NOMO-1 treated with DMSO at 0.1 percent for 48 hours (cell line): ENCODE measurements around the gene RAB3C.
"Not testable (repeated sequence)": the region's sequence is repeated elsewhere in the genome, so short reads cannot be mapped to it uniquely, and the experiment has no call there.

Experiments used
- DNase-seq: peaks from one replicate; lab custom pipeline; 2025; ENCODE audit not compliant: unreplicated experiment; lab: John Stamatoyannopoulos, UW

The RAB3C gene

DNA sequence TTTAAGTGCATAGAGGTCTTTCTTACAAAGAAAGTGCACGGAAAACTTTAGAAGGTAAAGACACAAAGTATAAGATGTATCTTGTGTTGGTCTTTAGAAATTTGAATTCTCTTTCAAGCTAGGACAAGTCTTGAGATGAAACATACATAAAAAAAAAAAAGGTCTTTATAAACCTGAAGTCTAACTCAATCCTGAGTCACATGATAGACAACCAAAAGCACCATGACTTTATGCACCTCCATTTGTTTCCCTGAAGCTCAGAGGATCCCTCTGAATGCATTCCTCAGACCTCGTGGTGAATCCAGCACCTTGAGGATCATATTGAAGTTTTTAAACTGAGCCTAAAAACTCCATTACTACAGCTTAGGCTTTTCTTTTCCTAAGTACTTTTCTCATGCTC is 91.8 kb downstream of the RAB3C start:
- no peak for DNase-seq

DNA sequence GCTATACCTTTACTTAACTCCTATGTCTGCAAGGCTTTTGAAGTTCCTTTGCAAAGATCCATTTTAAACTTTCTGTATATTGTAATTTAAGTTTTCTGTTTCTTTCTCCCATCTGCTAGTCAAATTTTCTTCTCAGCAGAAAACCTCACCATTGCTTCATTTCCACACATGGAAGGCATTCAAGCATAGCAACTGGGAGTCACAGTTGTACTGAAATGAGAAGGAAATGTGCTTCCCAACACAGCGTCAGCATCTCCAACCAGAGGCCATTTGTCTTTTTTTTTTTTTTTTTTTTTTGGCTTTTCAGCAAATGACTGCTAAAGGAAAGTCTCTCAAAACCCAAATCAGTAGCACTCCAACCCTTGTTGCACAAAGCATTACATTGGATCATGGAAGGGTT is 92.5 kb downstream of the RAB3C start:
- no peak for DNase-seq

DNA sequence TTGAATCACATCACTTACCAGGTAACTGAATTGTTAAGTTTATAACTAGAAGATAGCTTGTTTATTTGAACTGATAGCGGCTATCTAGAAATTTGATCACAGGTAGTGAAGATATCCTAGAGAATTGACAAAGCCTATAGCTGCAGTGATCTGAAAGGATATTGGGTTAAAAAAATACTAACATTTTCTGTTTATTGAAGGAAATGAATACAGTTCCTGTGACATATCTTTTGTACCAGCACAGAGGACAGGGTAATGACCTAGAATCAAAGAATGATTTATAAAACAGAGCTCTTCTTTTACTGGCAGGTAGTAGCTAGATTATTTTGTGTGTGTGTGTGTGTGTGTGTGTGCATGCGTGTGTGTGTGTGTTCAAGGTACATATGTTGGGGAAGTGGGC is 94.8 kb downstream of the RAB3C start:
- no peak for DNase-seq

DNA sequence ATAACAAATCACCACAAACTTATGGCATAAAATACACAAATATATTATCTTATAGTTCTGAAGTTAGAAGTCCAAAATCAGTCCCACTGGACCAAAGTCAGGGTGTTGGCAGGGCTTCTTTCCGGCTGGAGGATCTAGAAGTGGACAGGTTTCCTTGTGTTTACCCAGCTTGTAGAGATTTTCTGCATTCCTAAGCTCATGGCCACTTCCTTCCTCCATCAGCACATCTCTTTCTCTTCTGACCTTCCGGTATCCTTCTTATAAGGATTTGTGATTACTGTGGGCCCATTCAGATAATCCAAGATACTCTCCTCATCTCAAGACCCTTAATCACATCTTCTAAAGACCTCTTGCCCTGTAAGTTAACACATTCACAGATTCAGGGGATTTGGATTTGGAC is 97.6 kb downstream of the RAB3C start:
- DNase-seq = no peak

DNA sequence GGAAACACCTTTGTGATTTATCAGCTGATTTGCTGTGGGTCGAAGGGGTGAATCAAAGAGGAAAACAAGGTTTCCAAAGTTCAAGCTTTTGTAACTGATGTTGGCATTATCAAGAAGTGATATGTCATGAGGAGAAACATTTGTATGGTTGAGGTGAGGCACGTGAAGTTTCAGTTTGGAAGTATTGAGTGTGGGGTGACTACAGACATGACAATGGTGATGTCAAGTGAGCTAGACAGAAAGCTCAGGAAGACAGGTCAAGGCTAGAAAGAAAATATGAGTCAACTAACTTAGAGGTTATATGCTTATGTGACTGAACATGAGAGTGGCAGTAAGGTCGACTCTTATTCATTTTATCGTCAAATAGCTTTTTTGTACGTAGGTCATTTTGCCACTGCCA is 99.1 kb downstream of the RAB3C start:
- no peak for DNase-seq

DNA sequence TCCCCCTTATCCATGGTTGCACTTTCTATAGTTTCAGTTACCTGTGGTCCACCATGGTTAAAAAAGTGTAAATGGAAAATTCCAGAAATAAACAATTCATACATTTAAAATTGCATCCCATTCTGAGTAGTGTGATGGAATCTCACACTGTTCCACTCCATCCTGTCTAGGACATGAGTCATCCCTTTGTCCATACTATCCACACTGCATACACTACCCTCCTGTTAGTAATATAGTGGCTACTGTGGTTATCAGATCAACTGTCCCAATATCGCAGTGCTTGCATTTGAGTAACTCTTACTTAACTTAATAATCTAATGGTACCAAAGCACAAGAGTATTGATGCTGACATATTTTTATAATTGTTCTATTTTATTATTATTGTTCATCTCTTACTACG is 100.7 kb downstream of the RAB3C start:
- DNase-seq = no peak

DNA sequence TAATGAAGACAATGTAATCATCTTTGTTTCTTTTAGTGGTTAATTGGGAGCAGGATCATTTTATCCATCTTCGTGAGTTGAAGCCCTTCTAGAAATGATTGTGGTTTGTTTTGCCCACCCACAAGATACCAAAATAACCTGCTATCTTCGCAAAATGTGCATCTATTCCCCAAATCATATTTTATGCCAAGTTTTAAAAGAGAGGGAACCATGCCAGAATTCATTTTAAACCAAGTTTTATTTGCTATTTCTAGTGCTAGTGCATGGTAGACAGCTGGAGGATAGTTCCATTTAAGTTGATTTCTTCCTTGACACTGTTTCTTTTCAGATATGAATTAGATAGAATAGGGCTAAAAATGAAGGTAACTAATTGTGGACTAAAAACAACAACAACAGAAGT is 104.2 kb downstream of the RAB3C start:
- DNase-seq = no peak

DNA sequence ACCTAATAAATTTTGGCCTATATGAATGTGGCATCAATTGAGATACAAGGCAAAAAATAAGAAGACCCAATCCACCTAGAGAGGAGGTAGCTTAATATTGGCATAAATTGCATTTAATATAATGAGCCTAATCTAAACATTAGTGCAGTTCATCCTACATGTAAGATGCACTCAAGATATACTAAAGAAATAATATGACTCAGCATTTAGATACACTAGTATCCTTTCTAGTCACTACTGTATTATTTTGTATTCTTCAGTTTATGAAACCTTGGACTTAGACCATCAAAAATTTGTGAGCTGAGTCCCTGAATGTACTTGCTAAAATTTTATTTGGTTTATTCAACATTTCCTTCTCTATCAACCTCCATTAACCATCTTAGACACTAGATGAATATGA is 104.7 kb downstream of the RAB3C start:
- no peak for DNase-seq

DNA sequence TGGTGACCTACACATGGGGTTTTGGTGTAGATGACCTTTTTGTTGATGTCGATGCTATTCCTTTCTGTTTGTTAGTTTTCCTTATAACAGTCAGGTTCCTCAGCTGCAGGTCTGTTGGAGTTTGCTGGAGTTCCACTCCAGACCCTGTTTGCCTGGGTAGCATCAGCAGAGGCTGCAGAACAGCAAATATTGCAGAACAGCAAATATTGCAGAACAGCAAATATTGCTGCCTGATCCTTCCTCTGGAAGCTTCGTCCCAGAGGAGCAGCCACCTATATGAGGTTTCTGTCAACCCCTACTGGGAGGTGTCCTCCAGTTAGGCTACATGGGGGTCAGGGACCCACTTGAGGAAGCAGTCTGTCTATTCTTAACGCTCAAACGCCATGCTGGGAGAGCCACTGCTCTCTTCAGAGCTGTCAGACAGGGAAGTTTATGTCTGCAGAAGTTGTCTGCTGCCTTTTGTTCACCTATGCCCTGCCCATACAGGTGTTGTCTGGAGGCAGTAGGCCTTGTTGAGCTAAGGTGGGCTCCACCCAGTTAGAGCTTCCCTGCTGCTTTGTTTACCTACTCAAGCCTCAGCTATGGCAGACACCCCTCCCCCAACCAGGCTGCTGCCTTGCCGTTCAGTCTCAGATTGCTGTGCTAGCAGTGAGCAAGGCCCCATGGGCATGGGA is 116.3 kb downstream of the RAB3C start:
- DNase-seq = not testable (repeated sequence)

DNA sequence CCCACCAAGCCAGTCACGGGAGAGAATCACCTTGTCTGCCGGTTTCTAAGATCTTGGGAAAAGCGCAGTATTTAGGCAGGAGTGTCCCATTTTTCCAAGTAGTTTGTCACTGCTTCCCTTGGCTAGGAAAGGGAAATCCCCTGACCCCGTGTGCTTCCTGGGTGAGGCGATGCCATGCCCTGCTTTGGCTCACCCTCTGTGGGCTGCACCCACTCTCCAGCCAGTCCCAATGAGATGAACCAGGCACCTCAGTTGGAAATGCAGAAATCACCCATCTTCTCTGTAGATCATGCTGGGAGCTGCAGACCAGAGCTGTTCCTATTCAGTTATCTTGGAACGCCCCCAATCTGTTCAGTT is 116.9 kb downstream of the RAB3C start:
- no peak for DNase-seq

DNA sequence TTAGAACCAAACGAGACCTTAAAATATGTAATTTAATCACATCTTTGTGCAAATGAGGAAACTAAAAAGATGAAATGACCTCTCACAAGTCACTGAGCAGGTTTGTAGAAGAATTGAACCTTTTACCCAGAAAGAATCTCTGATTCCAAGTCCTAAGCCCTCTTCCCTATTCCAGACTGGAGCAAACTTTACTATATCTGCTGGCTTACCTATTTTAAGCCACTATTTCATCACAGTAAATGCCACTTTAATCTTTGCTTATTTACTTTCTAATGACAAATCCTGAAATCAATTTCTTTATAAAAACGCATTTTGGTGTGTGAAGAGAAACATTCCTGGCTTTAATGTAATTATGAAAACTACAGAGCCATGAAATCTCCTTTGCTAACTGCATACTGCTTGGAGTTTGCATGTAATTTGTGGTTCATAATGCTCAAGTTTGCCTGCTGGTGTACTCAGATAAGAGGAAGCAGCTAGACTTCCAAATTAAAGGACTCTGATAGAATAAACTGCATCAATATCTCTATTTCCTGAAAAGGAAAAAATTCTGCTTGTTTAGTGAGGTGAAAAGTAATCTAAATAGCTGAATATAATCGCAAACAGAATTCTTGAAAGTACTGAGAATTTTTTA is 121.2 kb downstream of the RAB3C start:
- DNase-seq = no peak

DNA sequence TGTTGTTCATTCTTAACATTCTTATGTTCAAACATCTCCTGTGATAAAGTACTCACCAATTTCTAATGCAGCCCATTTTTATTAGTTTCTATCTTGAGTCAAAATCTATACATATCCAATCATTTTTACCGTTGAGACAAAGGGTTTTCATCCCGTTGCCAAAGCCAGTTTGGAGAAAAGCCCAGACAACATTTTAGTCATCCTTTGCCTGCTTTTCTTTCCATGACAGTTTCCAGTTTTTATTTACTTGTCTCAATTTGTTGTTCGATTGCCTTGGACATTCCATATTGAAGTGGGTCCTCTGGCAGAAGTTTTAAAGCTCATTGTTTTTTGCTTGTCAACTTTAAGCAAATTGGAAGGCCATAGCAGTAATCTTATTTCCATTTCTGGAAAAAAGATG is 123.9 kb downstream of the RAB3C start:
- DNase-seq = no peak

DNA sequence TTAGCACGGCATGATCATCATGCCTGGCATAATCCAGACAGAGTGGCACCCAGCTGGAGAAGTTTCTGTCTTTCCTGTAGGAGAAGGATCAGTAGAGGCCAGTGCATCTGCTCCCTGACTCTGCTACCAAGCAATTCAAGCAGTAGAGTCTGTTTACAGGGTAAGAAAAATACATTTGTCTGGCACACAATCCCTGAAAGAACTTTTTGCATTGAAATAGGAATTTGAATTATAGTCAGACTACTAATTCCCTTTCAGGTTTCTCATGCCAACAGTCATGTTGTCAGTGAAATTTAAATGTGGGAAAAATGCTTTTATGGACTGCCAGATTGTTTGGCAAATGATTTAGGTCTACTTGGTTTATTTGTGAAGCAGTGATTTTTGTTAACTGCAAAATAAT is 125.6 kb downstream of the RAB3C start:
- no peak for DNase-seq

DNA sequence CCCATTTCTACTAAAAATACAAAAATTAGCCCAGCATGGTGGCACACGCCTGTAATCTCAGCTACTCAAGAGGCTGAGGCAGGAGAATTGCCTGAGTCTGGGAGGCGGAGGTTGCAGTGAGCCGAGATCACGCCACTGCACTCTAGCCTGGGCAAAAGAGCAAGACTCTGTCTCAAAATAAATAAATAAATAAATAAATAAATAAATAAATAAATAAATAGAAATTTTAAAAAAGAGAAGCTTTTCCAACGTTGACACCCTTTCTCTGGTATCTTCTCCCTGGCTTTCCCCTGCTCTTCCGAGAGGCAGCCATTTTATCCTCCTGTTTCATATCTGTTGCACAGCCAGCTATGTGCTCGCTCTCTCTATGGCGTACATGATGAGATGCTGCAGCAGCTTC is 127.5 kb downstream of the RAB3C start:
- DNase-seq = not testable (repeated sequence)

DNA sequence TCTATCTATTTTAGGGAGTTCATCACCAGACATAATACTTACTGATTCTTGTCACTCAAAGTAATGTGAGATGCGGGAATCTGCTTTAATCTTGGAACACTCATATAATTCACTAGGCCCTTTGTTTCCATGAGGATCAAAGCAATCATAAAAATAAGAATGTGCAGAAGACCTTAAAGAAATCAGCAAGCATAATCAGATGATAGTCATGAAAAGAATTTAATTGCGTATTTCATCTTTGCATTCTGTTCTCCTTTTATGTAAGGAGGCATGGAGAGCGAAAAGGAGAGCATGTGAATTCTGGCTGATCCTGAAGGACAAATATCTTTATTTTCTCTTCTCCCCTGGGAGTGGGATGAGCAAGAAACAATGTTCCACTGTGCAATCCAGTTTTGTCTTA is 128.0 kb downstream of the RAB3C start:
- DNase-seq = no peak

DNA sequence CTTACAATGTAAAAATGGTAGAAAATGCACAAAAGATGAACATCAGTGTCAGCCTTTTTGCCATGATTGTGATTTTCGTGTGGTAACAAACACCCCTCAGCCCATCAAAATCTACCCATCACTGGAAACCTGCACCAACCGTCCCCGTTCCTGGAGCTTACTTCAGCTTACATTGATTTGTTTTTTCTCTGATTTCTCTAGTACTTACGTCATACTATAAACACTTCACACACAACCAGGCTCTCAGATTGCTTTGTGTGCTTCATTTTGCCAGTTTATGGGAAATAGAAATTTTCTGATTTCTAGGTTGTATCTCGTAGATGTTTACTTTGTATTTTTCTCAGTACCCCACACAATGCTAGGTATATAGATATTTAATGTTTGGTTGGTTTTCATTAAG is 129.1 kb downstream of the RAB3C start:
- no peak for DNase-seq

DNA sequence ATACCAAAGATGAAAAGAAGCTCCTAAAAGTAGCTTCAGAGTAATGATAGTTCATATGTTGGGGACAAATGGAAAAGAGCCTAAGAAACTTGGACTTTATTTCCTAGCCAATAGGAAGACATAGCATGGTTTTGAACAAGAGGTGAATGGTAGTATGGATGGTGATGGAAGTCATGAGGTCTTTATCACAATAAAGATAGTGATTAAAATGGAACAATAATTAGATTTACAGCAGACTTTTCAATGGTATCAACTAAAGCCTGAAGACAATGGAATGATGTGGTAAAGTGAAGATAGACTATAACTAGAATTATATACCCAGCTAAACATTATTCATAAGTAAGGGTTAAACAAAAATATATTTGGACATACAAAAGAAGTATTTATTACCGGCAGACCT is 131.2 kb downstream of the RAB3C start:
- DNase-seq = no peak

DNA sequence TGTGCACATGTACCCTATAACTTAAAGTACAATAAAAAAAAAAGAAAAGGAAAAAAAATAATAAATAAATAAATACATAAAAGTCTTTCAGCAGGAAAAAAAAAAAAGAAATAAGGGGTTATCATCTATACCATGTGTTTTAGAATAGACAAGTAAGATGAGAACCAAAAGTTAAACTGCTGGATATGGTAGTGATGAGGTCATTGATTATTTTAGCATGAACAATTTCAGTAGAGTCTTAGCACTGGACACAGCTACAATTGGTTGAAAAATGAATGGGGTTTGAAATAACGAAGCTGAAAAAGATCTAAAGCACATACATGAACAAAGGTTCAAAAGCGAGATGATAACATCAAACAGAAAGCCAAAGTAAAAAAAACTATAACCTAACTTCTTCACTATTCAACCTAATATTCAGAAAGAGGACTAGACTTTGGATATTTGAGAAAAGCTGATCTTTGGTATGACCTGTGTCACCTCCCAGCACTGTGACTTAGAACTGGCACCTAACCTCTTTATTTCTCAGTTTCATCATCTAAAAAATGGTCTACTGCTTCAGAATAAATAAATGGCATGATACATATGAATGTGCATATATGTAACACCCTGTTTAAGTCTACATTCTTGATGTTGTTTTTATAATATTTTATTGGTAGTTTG is 133.3 kb downstream of the RAB3C start:
- DNase-seq = no peak

DNA sequence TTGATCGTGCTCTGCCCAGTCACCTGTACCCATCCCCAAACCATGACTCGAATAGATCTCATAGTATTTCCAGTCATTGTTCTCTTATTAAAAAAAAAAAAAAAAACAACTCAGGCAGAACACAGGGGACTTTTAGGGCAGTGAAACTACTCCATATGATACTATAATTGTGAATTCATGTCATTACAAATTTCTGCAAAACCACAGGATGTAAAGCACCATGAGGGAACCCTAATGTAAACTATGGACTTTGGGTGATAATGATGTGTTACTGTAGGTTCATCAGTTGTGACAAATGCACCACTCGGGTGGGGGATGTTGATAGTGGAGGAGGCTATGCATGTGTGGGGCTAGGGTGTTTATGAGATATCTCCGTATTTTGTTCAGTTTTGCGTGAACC is 133.8 kb downstream of the RAB3C start:
- no peak for DNase-seq

DNA sequence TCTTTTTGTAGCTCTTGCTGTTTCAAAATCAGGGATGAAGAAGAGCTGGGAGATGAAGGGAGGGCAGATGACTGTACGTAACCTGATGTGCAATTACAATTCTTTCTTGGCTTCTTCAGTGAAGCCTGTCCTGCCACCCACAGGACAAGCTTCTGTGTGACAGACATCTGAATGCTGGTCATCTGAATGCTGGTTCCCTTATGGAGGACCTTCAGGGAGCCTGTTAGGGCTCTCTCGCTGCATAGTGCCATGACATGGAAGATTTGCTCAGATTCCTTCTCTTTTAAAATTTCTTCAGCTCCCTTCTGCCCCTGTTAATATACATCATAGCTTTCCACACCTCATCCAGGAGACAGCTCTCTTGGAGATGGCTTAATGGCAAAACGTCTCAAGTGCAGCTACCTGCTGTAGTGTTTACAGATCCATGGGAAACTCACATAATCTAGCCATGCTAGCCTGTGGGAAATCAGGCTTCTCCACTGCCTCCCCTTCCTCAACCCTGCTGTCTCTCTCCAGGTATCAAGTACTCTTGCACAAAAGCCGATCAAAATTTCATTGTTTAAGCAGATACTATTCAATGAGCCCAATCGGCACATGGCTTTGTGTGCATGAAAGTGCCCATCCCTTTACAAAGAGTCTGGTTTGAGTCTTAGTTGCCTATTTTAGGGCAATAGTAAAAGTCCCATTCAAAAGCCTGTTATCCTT is 134.6 kb downstream of the RAB3C start:
- no peak for DNase-seq

DNA sequence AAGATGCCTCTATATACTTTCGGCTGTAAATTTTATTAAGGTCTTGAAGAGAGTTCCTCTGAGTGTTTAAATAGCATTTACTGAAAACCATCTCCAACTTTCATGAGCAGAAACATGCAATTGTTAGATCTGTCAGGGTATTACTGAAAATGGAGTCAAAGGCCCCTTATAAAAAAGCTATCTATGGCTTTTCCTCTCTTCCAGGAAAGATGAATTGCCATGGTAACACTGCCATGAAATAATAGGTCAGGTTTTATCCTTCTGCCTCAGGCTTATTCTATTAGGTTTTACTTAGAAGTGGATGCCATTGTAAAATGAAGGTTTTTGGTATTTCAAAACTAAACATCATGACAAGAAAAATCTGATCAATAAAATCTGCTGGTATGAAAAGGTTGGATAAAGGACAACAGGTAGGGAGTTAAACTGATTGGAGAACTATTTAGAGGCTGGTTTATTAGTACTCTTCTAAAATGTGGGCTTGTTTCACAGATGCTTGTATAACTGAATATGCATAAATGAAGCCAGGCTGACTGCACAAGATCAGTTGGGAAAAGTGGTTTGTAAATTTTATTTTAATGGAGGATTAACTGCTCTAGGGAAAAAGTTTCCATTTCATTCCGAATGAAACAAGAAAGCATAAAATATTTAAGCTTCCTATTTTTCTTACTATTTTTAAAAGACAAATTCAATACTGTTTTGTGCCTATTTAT is 135.5 kb downstream of the RAB3C start:
- no peak for DNase-seq

DNA sequence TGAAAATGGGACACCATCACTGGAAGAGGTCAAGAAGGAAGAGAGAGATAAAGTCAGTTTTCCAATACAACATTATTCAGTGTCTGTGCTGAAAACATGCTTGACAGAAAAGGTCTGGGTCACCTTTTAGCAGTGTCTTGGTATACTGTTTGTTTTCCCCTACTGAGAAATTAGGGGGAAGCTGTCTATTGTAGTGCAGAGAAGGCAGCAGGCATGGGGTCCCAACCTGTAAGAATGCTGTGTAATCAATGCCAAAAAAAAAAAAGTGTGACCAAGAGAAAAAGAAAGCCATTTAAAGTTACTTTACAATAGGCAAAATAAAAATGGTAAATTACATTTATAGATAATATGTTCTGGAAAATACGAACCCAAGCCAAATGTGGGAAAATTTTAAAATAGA is 139.3 kb downstream of the RAB3C start:
- no peak for DNase-seq
